ENCODE data around the gene GARIN1A. TPM values are rescaled to one million over a fixed set of nuclear protein-coding genes. Genes with fewer than 3 reads are reported as not detected.

GARIN1A gene
- total and polyA plus RNA-seq, 2 of the 8 experiments (the other 6 are each of a cell fraction or from before 2014, with no cell fraction given) = 0.34 TPM; not detected in 1

DNA sequence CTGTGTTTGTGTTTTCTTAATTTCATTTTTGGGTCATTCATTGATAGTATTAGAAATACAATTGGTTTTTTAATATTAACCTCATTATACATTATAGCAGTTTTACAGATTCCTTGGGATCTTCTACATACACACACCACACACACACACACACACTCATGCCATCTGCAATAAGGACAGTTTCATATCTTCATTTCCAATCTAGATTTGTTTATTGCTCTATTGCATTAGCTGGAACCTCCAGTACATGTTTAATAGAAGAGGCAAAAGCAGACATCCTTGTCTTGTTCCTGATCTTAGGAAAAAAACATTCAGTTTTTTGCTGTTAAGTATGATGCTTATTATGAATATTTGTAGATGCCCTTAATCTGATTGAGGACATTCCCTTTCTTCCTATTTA lies 49.3 kb downstream of the GARIN1A start:
- no peak overlapping the region for H4K5ac ChIP-seq (ENCODE audit: insufficient read length, low read depth, low read length)
- DNase-seq (ENCODE audit: low read depth in 1 of 2, low spot score in 2 of 2) (no peak), FAIRE-seq (no peak)
- no peaks in the 10 kb centered on the region for H3K79me1 ChIP-seq (ENCODE audit: low read depth, low read length)
- no peak overlapping the region for H2BK5ac ChIP-seq (ENCODE audit: low read depth, low read length)
- no peak overlapping the region for H2AFZ ChIP-seq (ENCODE audit: low read length)
- CTCF ChIA-PET (ENCODE audit: partially characterized antibody) = no interaction called here
- no peak overlapping the region for H2AK5ac ChIP-seq (ENCODE audit: low read depth, low read length)
- POLR2A ChIA-PET (ENCODE audit: partially characterized antibody) = no interaction called here
- no peak overlapping the region for H4K8ac ChIP-seq (ENCODE audit: extremely low read depth, insufficient read depth, low read length)
- no peak overlapping the region for H3K4me3 ChIP-seq (ENCODE audit: extremely low read depth in 1 of 4, insufficient read depth in 2 of 4, low read depth in 3 of 4, low read length in 4 of 4)
- H3K36me3 ChIP-seq (ENCODE audit: control insufficient read depth in 2 of 4, insufficient read depth in 4 of 4, low read length in 3 of 4) = no peaks in the 10 kb centered on the region; a peak in 1 of 8 replicates
- H4K20me1 ChIP-seq (replicated peaks in 1 of 2; ENCODE audit: control insufficient read depth in 1 of 2, insufficient read depth in 2 of 2, low read length in 2 of 2) = no peaks in the 10 kb centered on the region
- no peak overlapping the region for H2BK120ac ChIP-seq (replicated peaks; ENCODE audit: low read depth, low read length)
- H3K4ac ChIP-seq (replicated peaks; ENCODE audit: insufficient read length, low read depth, low read length) = no peak overlapping the region
- H3K23me2 ChIP-seq (ENCODE audit: low read depth, low read length) = no peaks in the 10 kb centered on the region; the same call in 1 of the 2 replicates
- H3K9me3 ChIP-seq (ENCODE audit: insufficient read depth in 2 of 2, low read depth in 1 of 2, low read length in 1 of 2) = no peaks in the 10 kb centered on the region
- H3K27ac ChIP-seq (ENCODE audit: low read depth, low read length) = no peak overlapping the region
- no peak overlapping the region for H2BK20ac ChIP-seq (ENCODE audit: low read length)
- no peaks in the 10 kb centered on the region for H3K79me2 ChIP-seq (ENCODE audit: control insufficient read depth in 1 of 2, insufficient read depth in 2 of 2, low read length in 2 of 2)
- H2BK15ac ChIP-seq (ENCODE audit: low read length) = no peak overlapping the region
- H3K56ac ChIP-seq (replicated peaks; ENCODE audit: insufficient read length, low read depth, low read length) = peak overlapping the region; percentile 25
- no peaks in the 10 kb centered on the region for H3K4me1 ChIP-seq (replicated peaks in 1 of 4; ENCODE audit: control insufficient read depth in 3 of 4, insufficient read depth in 4 of 4, low read length in 3 of 4)
- no peak overlapping the region for H4K91ac ChIP-seq (replicated peaks; ENCODE audit: insufficient read length, low read length)
- no peak overlapping the region for H3K9ac ChIP-seq (replicated peaks in 1 of 4; ENCODE audit: extremely low read depth in 1 of 4, low read depth in 3 of 4, low read length in 3 of 4)
- no peaks in the 10 kb centered on the region for H3K27me3 ChIP-seq (replicated peaks in 1 of 4; ENCODE audit: control insufficient read depth in 3 of 4, extremely low read depth in 1 of 4, insufficient read depth in 3 of 4, low read length in 3 of 4)
- no peak overlapping the region for H2BK12ac ChIP-seq (ENCODE audit: low read depth, low read length)
- no peak overlapping the region for H3K14ac ChIP-seq (ENCODE audit: insufficient read length)
- H3K23ac ChIP-seq (ENCODE audit: insufficient read length) = no peak overlapping the region
- no peak overlapping the region for H3K4me2 ChIP-seq (ENCODE audit: insufficient read depth in 1 of 2, low read depth in 2 of 2, low read length in 2 of 2)
- H3K18ac ChIP-seq (ENCODE audit: extremely low read depth, low read length) = no peak overlapping the region
- no peak for TF ChIP-seq YY1 (IDR thresholded peaks at IDR 0.05; ENCODE audit: low read depth, low read length)
- no peak for TF ChIP-seq CHD1 (IDR thresholded peaks at IDR 0.05; ENCODE audit: low read depth, low read length)
- no peak for TF ChIP-seq HDAC2 (IDR thresholded peaks at IDR 0.05; ENCODE audit: borderline replicate concordance in 1 of 2, low read depth in 2 of 2, low read length in 2 of 2)
- no peak for TF ChIP-seq SIN3A (conservative IDR thresholded peaks at IDR 0.05 in 1 of 2, IDR thresholded peaks at IDR 0.05 in 1 of 2; ENCODE audit: low read depth in 1 of 2, low read length in 2 of 2)
- no peak for TF ChIP-seq CEBPB (IDR thresholded peaks at IDR 0.05; ENCODE audit: low read depth, low read length)
- TF ChIP-seq EGR1 (IDR thresholded peaks at IDR 0.05; ENCODE audit: borderline replicate concordance, low read depth, low read length) = no peak
- no peak for TF ChIP-seq GABPA (IDR thresholded peaks at IDR 0.05; ENCODE audit: borderline replicate concordance, insufficient read depth, low read length)
- no peak for TF ChIP-seq EZH2 (IDR thresholded peaks at IDR 0.05; ENCODE audit: low read depth, low read length, severe bottlenecking)
- no peak for TF ChIP-seq SP2 (IDR thresholded peaks at IDR 0.05; ENCODE audit: low read length)
- TF ChIP-seq RFX5 (IDR thresholded peaks at IDR 0.05; ENCODE audit: borderline replicate concordance, low read depth, low read length) = no peak
- TF ChIP-seq, protein P1, sequence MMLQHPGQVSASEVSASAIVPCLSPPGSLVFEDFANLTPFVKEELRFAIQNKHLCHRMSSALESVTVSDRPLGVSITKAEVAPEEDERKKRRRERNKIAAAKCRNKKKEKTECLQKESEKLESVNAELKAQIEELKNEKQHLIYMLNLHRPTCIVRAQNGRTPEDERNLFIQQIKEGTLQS (IDR thresholded peaks at IDR 0.05; ENCODE audit: insufficient read depth, low read depth, low read length) = no peak
- TF ChIP-seq, protein P2, sequence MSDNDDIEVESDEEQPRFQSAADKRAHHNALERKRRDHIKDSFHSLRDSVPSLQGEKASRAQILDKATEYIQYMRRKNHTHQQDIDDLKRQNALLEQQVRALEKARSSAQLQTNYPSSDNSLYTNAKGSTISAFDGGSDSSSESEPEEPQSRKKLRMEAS (IDR thresholded peaks at IDR 0.05) = no peak
- no peak for TF ChIP-seq SUZ12 (IDR thresholded peaks at IDR 0.05; ENCODE audit: low read length)
- no peak for TF ChIP-seq FOSL1 (IDR thresholded peaks at IDR 0.05; ENCODE audit: insufficient read depth, low read depth, low read length)
- TF ChIP-seq TBP (IDR thresholded peaks at IDR 0.05; ENCODE audit: low read depth, low read length) = no peak

Measured in H1 (cell line).